H7 (cell line): ENCODE results near the gene PREP. TPM values are rescaled to one million over a fixed set of nuclear protein-coding genes. Genes with fewer than 3 reads are reported as not detected.
A peak's percentile ranks its signal among the peaks of the same experiment; 100 is the strongest.

Source experiments
- DNase-seq: peaks from one replicate; pipeline ENCODE4 v3.0.0; 2012
- H3K27me3 ChIP-seq: 2 replicates; pipeline ENCODE4 v1.6.0; 2011; ENCODE audit warnings: mild to moderate bottlenecking, low read length; ENCODE audit not compliant: control insufficient read depth, insufficient read depth
- H3K36me3 ChIP-seq: replicated peaks from 2 replicates; pipeline ENCODE4 v1.5.1; 2011; ENCODE audit warnings: low read length; ENCODE audit not compliant: control insufficient read depth, insufficient read depth
- H3K4me3 ChIP-seq: 2 replicates; pipeline ENCODE4 v1.5.1; 2011; ENCODE audit warnings: low read depth, mild to moderate bottlenecking, control low read depth, low read length, moderate library complexity; ENCODE audit not compliant: insufficient read depth
- total RNA-seq: library from RNA; depleted of rRNA; stranded (reverse); fragments of >200 nt; shearing (Covaris generic); gene quantifications from 2 replicates; pipeline ENCODE4 v1.2.3, GENCODE V29; 2014

PREP gene
- total RNA-seq, 1 experiment from 2014 or later: 19.5 TPM

DNA sequence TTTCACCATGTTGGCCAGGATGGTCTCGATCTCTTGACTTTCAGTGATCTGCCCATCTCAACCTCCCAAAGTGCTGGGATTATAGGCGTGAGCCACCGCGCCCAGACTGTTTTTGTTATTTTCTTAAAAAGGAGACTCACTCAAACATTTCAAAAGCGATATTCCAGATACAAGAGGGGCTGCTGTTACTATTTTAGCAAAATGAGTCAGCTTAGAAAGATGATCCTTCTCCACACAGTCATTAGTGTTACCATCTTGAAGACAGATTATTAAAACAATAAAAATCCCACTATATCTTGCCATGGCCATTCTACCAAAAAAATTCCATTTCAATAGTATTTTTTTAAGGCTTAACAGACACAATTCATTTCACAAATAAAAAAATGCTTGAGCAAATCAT, 102.8 kb downstream of the PREP start:
- H3K27me3 ChIP-seq: no peaks in the 10 kb centered on the region
- H3K36me3 ChIP-seq: no peaks in the 10 kb centered on the region; the same call in 1 of the 2 replicates
- DNase-seq: no peak
- H3K4me3 ChIP-seq: no peak overlapping the region

- H3K36me3 ChIP-seq: no peaks in the 10 kb centered on the region
- no peak for DNase-seq
- no peak overlapping the region for H3K4me3 ChIP-seq
- H3K27me3 ChIP-seq: no peaks in the 10 kb centered on the region
These were observed 108.8 kb downstream of the PREP start for GRCh38 chr6:105294129-105294528.

GRCh38 chr6:105292689-105293339, 110.1 kb downstream of the PREP start:
- H3K27me3 ChIP-seq: no peaks in the 10 kb centered on the region
- DNase-seq: no peak
- no peak overlapping the region for H3K4me3 ChIP-seq
- no peaks in the 10 kb centered on the region for H3K36me3 ChIP-seq

GRCh38 chr6:105291525-105291924, 111.4 kb downstream of the PREP start:
- Histone ChIP-seq H3K36me3 (no peaks in the 10 kb centered on the region), H3K27me3 (no peaks in the 10 kb centered on the region), H3K4me3 (no peak overlapping the region)
- no peak for DNase-seq

GRCh38 chr6:105282631-105283585, 120.0 kb downstream of the PREP start:
- DNase-seq: no peak
- Histone ChIP-seq H3K36me3 (peaks cover 7% of the 10 kb centered on the region), H3K4me3 (no peak overlapping the region), H3K27me3 (no peaks in the 10 kb centered on the region)

- H3K36me3 ChIP-seq: peaks cover 8% of the 10 kb centered on the region
- H3K4me3 ChIP-seq: no peak overlapping the region
- DNase-seq: no peak
- H3K27me3 ChIP-seq: no peaks in the 10 kb centered on the region
These were observed 122.8 kb downstream of the PREP start for GRCh38 chr6:105280033-105280432.

DNA sequence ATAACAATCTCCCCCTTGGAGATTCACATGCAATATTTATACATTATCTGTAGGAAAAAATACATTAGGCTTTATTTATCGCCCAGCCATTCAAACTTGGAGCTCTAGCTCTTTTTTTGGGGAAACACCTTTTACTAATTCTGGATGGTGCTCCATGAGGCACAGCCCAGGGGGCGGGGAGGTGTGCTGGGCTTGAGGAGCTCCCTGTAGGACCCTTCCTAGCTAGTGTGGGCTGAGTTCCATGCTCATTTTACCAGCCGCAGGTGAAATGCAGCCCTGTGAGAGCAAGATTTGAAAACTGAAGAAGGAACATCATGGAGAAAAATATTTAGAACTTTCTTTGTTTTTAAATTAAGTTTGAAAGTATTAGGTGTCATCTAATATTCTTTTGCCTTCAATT, 123.4 kb downstream of the PREP start:
- peaks cover 8% of the 10 kb centered on the region for H3K36me3 ChIP-seq
- no peak for DNase-seq
- no peak overlapping the region for H3K4me3 ChIP-seq
- no peaks in the 10 kb centered on the region for H3K27me3 ChIP-seq

- no peak for DNase-seq
- no peaks in the 10 kb centered on the region for H3K27me3 ChIP-seq
- no peak overlapping the region for H3K4me3 ChIP-seq
- H3K36me3 ChIP-seq: peaks cover 8% of the 10 kb centered on the region
These were observed 124.1 kb downstream of the PREP start for GRCh38 chr6:105278813-105279212.

- no peak overlapping the region for H3K4me3 ChIP-seq
- no peak for DNase-seq
- H3K27me3 ChIP-seq: no peaks in the 10 kb centered on the region
- H3K36me3 ChIP-seq: peaks cover 8% of the 10 kb centered on the region
These were observed 124.8 kb downstream of the PREP start for GRCh38 chr6:105278035-105278434.

- H3K36me3 ChIP-seq: peaks cover 5% of the 10 kb centered on the region
- no peak for DNase-seq
- H3K4me3 ChIP-seq: no peak overlapping the region
- H3K27me3 ChIP-seq: no peaks in the 10 kb centered on the region
These were observed 126.5 kb downstream of the PREP start for GRCh38 chr6:105276374-105276773.

DNA sequence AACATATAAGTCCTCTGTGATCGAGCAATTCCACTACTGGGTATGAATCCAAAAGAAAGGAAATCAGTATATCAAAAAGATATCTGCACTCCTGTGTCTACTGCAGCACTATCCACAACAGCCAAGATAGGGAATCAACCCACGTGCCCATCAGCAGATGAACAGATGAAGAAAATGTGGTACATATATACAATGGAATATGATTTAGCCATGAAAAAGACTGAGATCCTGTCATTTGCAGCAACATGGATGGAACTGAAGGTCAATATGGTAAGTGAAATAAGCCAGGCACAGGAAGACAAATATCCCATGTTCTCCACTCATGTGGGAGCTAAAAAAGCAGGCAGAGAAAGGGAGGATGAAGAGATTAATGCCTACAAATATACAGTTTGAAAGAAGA, 127.3 kb downstream of the PREP start:
- Histone ChIP-seq H3K27me3 (no peaks in the 10 kb centered on the region), H3K36me3 (peaks cover 4% of the 10 kb centered on the region), H3K4me3 (no peak overlapping the region)
- DNase-seq: no peak

- no peak for DNase-seq
- peaks cover 4% of the 10 kb centered on the region for H3K36me3 ChIP-seq
- no peaks in the 10 kb centered on the region for H3K27me3 ChIP-seq
- H3K4me3 ChIP-seq: no peak overlapping the region
These were observed 128.2 kb downstream of the PREP start for GRCh38 chr6:105274678-105275077.

DNA sequence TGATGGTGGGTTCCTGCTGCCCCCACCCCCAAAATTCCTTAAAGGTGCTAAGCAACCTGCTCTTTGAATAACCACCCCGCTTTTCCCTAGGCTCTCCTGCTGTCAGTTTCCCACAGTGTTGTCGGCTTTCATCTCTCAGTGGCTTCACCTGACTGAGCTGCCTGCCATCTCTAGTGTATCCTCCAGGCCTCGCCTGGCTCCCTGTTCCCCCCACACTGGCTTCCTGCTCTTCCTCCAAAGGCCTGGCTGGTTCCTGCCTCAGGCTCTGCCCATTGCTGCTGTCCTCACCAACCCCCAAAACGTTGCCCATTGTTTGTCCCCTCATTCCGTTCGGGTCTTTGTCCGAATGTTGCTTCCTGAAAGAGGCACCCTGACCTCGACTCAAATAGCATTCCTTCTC, 129.3 kb downstream of the PREP start:
- Histone ChIP-seq H3K4me3 (no peak overlapping the region), H3K36me3 (peaks cover 4% of the 10 kb centered on the region), H3K27me3 (no peaks in the 10 kb centered on the region)
- DNase-seq: peak; percentile 17

GRCh38 chr6:105272786-105273185, 130.1 kb downstream of the PREP start:
- no peak overlapping the region for H3K4me3 ChIP-seq
- DNase-seq: peak; percentile 40
- no peaks in the 10 kb centered on the region for H3K27me3 ChIP-seq
- H3K36me3 ChIP-seq: no peaks in the 10 kb centered on the region

GRCh38 chr6:105270511-105270910, 132.4 kb downstream of the PREP start:
- no peak for DNase-seq
- Histone ChIP-seq H3K36me3 (no peaks in the 10 kb centered on the region), H3K27me3 (no peaks in the 10 kb centered on the region), H3K4me3 (no peak overlapping the region)
